ENCODE measurements around the gene SLC26A1.

SLC26A1 gene

DNA sequence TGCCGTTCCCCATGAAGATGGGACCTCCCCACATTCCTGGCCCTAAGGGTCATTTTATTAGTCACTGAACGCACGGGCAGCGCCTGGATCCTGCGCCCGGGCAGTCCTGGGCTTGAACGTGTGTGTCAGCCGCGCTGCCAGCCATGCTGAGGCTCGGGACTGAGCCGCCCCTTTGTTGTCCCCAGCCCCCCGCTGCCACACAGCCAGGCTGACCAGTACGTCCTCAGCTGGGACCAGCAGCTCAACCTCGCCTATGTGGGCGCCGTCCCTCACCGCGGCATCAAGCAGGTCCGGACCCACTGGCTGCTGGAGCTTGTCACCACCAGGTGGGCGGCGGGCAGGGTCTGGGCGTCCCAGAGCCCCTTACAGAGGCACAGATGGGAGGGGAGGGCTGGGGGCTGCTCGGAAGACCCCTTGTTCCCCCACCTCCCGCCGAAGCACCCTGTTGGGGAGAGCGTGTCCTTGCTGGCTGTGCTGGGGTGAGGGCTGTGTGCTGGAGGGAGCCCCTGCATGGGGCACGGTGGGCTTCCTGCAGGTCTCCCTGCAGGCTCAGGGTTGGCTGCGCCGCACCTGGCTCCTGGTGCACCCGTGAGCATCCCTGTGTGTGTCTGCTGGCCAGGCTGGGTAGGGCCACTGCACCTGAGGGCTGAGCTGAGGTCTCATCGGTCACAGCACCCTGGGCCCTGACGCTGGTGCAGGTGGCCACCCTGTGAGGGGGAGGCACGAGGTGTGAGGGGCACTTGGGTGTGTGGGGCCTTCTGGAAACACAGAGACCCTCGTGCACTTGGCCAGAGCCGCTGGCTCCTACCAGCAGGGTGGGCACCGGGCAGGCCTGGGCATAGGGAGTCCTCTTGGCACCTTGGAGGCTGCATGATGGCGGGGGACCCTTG is 5.3 kb downstream of the SLC26A1 start:
- no peak for DNase-seq (ENCODE audit: extremely low spot score)
- CTCF ChIA-PET = interaction anchor here (0.6 to 4.8 kb wide), 21 partner anchors 9 to 705 kb away, joined by 3 to 43 read pairs (median 4); partner anchors contain the start of gene DGKQ
- TF ChIP-seq, protein P1, sequence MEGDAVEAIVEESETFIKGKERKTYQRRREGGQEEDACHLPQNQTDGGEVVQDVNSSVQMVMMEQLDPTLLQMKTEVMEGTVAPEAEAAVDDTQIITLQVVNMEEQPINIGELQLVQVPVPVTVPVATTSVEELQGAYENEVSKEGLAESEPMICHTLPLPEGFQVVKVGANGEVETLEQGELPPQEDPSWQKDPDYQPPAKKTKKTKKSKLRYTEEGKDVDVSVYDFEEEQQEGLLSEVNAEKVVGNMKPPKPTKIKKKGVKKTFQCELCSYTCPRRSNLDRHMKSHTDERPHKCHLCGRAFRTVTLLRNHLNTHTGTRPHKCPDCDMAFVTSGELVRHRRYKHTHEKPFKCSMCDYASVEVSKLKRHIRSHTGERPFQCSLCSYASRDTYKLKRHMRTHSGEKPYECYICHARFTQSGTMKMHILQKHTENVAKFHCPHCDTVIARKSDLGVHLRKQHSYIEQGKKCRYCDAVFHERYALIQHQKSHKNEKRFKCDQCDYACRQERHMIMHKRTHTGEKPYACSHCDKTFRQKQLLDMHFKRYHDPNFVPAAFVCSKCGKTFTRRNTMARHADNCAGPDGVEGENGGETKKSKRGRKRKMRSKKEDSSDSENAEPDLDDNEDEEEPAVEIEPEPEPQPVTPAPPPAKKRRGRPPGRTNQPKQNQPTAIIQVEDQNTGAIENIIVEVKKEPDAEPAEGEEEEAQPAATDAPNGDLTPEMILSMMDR (IDR thresholded peaks at IDR 0.05; ENCODE audit: control extremely low read depth, extremely low read depth, low read depth, missing control alignments) = no peak
- POLR2A ChIA-PET = no interaction called here

DNA sequence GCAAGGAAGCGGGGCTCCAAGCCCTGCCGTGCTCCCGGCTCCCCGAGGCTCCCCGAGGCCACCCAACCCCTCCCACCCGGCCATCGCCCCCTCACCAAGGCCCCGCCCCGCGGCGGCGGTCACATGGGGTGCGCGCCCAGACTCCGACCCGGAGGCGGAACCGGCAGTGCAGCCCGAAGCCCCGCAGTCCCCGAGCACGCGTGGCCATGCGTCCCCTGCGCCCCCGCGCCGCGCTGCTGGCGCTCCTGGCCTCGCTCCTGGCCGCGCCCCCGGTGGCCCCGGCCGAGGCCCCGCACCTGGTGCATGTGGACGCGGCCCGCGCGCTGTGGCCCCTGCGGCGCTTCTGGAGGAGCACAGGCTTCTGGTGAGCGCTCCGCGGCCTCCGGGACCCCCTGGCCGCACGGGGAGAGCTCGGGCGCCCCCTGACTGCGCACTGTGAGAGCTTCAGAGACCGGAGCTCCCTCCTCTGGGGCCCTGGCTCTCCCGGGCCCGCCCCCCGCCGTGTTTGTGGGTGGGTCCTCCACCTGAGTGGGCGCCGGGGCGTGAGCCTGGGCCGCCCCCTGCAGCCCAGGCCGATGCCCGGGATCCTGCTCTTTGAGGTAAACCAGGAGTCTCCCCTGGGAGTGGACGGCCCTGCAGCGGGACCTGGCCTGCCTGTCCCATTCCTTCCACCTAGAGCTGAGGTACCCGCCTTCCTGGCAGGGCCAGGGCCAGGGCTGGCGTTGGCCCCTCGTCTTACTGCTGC is 6.2 kb downstream of the SLC26A1 start, which contains the start of gene IDUA:
IDUA (plus strand) TSS at position 166 of the 745 bp plus-strand sequence; CDS start at position 207, 41 bp downstream.
- TF ChIP-seq, protein P1 (IDR thresholded peaks at IDR 0.05; ENCODE audit: control extremely low read depth, extremely low read depth, low read depth, missing control alignments) = peak; percentile 67
- POLR2A ChIA-PET = no interaction called here
- DNase-seq (ENCODE audit: extremely low spot score) = peak; percentile 92

DNA sequence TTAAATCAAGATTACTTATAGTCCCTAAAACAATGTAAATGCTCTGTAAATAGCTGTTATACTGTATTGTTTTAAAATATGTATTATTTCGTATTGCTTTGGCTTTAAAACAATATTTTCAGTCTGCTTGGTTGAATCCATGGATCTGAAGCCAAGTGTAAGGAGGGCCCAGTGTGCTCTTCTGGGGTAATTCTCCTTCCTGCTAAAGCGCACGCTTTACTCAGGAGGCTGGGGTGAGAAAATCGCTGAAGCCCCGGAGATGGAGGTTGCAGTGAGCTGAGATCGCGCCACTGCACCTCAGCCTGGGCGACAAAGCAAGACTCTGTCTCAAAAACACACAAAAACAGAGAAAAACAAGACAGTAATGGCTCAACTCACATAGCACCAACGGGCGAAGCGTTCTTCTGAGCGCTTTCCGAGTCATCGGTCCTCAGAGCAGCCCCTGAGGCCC is 6.8 kb downstream of the SLC26A1 start:
- DNase-seq (ENCODE audit: extremely low spot score) = no peak
- ChIA-PET CTCF (interaction anchor here (0.7 to 4.8 kb wide), 19 partner anchors 8 to 281 kb away, joined by 3 to 43 read pairs (median 3); partner anchors contain the start of gene DGKQ), POLR2A (no interaction called here)
- TF ChIP-seq, protein P1 (IDR thresholded peaks at IDR 0.05; ENCODE audit: control extremely low read depth, extremely low read depth, low read depth, missing control alignments) = no peak

More for the DNA sequence above, 6.2 kb downstream of the SLC26A1 start, which contains the start of gene IDUA:
- CTCF ChIA-PET = interaction anchor here (0.6 to 4.8 kb wide), 24 partner anchors 8 to 706 kb away, joined by 3 to 43 read pairs (median 3); partner anchors contain the start of gene DGKQ

DNA sequence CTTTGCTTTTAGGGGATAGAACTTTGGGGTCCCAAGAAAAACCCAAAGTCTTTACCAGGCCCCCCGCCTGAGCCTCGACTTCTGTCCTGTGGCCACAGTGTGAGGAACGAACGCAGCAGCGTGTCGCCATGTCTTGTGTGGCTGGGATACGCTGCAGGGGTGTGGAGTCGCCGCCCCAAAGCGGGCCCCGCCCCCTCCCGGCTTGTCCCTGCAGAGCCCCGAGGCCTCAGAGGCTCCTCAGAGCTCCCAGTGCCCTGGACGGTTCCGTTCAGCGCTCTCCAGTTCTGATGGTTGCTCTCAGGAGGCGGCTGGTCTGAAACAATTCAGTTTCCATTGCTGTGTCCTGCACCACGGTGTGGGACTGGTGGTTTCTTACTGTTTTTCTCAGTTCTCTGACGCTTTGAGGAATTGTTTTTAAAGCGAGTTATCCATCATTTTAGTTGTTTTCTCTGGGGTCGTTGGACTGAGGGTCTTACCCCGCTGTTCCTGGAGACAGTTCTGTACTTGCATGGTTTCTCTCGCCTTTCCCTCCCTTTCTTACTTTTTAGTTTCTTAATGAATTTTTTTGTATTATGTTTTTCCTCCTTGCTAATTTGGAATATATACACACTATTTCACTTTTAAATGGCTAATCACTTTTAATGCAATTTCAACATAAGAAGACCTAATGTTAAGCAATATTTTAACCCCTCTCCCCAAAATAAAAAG is 7.9 kb downstream of the SLC26A1 start:
- POLR2A ChIA-PET = no interaction called here
- TF ChIP-seq, protein P1 (IDR thresholded peaks at IDR 0.05; ENCODE audit: control extremely low read depth, extremely low read depth, low read depth, missing control alignments) = no peak
- DNase-seq (ENCODE audit: extremely low spot score) = peak; percentile 63
- CTCF ChIA-PET = interaction anchor here (1.5 to 4.8 kb wide), 2 partner anchors 21 to 243 kb away, joined by 3 to 43 read pairs; no protein-coding TSS in a partner anchor

DNA sequence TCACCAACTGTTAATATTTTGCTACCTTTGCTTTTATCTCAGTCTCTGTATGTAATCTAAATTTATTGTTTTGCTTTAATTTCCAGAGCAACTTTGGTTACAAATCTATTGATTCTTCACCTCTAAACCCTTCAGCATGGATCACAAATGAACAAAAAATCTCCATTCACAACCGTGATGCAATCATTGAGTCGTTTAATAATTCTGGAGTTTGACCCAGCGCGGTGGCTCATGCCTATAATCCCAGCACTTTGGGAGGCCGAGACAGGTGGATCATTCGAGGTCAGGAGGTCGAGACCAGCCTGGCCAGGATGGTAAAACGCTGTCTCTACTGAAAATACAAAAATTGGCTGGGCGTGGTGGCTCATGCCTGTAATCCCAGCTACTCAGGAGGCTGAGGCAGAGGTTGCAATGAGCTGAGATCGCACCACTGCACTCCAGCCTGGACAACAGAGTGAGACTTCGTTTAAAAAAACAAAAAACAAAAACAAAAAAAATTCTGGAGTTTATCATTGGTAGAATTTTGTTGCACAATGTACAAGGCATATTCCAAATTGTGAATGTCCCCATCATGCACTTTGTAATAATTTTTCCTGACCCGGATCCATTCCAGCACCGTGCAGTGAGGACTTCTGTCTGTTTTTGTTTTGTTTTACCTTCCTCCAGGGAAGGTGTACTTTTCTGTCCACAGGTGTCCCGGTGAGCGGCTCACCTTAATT is 8.7 kb downstream of the SLC26A1 start:
- DNase-seq (ENCODE audit: extremely low spot score) = no peak
- POLR2A ChIA-PET = no interaction called here
- CTCF ChIA-PET = interaction anchor here (4.8 kb wide), 1 partner anchor 242 kb away, joined by 43 read pairs; no protein-coding TSS in a partner anchor
- TF ChIP-seq, protein P1 (IDR thresholded peaks at IDR 0.05; ENCODE audit: control extremely low read depth, extremely low read depth, low read depth, missing control alignments) = no peak
